SJCRH30 (cell line): ENCODE measurements around the gene AP1AR. TPM values are rescaled to one million over a fixed set of nuclear protein-coding genes. Genes with fewer than 3 reads are reported as not detected.

Source experiments
- DNase-seq, 2 experiments: peaks; one replicate each; pipeline ENCODE4 v3.0.0-alpha.2; 2015 to 2020
- H3K27ac ChIP-seq: fragments of 250-450 bp; sonication (Bioruptor Pico); 2 replicates; pipeline ENCODE4 v1.5.1; 2020; ENCODE audit warnings: mild to moderate bottlenecking, moderate library complexity
- H3K27me3 ChIP-seq: fragments of 250-450 bp; sonication (Bioruptor Pico); 2 replicates; pipeline ENCODE4 v1.5.1; 2020; ENCODE audit warnings: mild to moderate bottlenecking, moderate library complexity
- H3K36me3 ChIP-seq: fragments of 250-450 bp; sonication (Bioruptor Pico); 2 replicates; pipeline ENCODE4 v1.5.1; 2020; ENCODE audit warnings: mild to moderate bottlenecking, moderate library complexity
- H3K4me1 ChIP-seq: fragments of 250-450 bp; sonication (Bioruptor Pico); 2 replicates; pipeline ENCODE4 v1.5.1; 2020; ENCODE audit warnings: mild to moderate bottlenecking, moderate library complexity
- H3K4me3 ChIP-seq: fragments of 250-450 bp; sonication (Bioruptor Pico); 2 replicates; pipeline ENCODE4 v1.5.1; 2020; ENCODE audit warnings: mild to moderate bottlenecking, moderate library complexity
- H3K9me3 ChIP-seq: fragments of 250-450 bp; sonication (Bioruptor Pico); replicated peaks from 2 replicates; pipeline ENCODE4 v1.5.1; 2020; ENCODE audit warnings: mild to moderate bottlenecking, moderate library complexity
- total RNA-seq: library from RNA; depleted of rRNA; stranded (reverse); fragments of >200 nt; shearing (Covaris generic); gene quantifications from 2 replicates; pipeline ENCODE4 v1.2.3, GENCODE V29; 2014; rRNA removed

The AP1AR gene
- total RNA-seq, result 23.1 and 24.7 TPM in 2 replicates

GRCh38 chr4:112231779-112232713 lies at the start of gene AP1AR:
Gene AP1AR, plus strand, starts transcription at chr4:112231787. Its CDS starts 305 bp downstream, at chr4:112232092.
- H3K4me3 ChIP-seq, result peak within 1 kb of the TSS; percentile 87
- DNase-seq, result peak; percentile 84 to 85
- no peaks in the 10 kb centered on the region for H3K36me3 ChIP-seq
- peaks cover 2% of the 10 kb centered on the region; the same call in 1 of the 2 replicates for H3K4me1 ChIP-seq
- peak within 1 kb of the TSS; percentile 91 for H3K27ac ChIP-seq
- no peaks in the 10 kb centered on the region for H3K9me3 ChIP-seq
- no peaks in the 10 kb centered on the region for H3K27me3 ChIP-seq

GRCh38 chr4:112182604-112183003 lies 49.0 kb upstream of the AP1AR start:
- no peaks in the 10 kb centered on the region for H3K9me3 ChIP-seq
- no peaks in the 10 kb centered on the region for H3K4me1 ChIP-seq
- no peak overlapping the region for H3K27ac ChIP-seq

GRCh38 chr4:112183252-112183651 lies 48.3 kb upstream of the AP1AR start:
- Histone ChIP-seq H3K4me1 (0 out of 2 replicates have a peak, but pooled peaks cover 3% of the 10 kb centered on the region), H3K9me3 (no peaks in the 10 kb centered on the region), H3K4me3 (no peak overlapping the region), H3K27ac (no peak overlapping the region), H3K27me3 (no peaks in the 10 kb centered on the region), H3K36me3 (no peaks in the 10 kb centered on the region)
- no peak for DNase-seq

More at GRCh38 chr4:112182604-112183003, 49.0 kb upstream of the AP1AR start:
- Histone ChIP-seq H3K27me3 (no peaks in the 10 kb centered on the region), H3K36me3 (no peaks in the 10 kb centered on the region), H3K4me3 (no peak overlapping the region)
- DNase-seq, result no peak

GRCh38 chr4:112184438-112184837 lies 47.1 kb upstream of the AP1AR start:
- Histone ChIP-seq H3K9me3 (no peaks in the 10 kb centered on the region), H3K4me1 (0 out of 2 replicates have a peak, but pooled peaks cover 3% of the 10 kb centered on the region), H3K4me3 (no peak overlapping the region), H3K36me3 (no peaks in the 10 kb centered on the region), H3K27me3 (no peaks in the 10 kb centered on the region), H3K27ac (no peak overlapping the region)
- DNase-seq, result no peak

- no peaks in the 10 kb centered on the region for H3K9me3 ChIP-seq
- no peaks in the 10 kb centered on the region for H3K27me3 ChIP-seq
These were observed 46.3 kb upstream of the AP1AR start for GRCh38 chr4:112185334-112185733.

GRCh38 chr4:112185740-112186670 lies 45.6 kb upstream of the AP1AR start:
- no peak overlapping the region for H3K4me3 ChIP-seq
- H3K27ac ChIP-seq, result no peak overlapping the region
- no peaks in the 10 kb centered on the region for H3K9me3 ChIP-seq
- DNase-seq, result no peak
- H3K27me3 ChIP-seq, result no peaks in the 10 kb centered on the region
- H3K36me3 ChIP-seq, result no peaks in the 10 kb centered on the region
- 0 out of 2 replicates have a peak, but pooled peaks cover 3% of the 10 kb centered on the region for H3K4me1 ChIP-seq

More at GRCh38 chr4:112185334-112185733, 46.3 kb upstream of the AP1AR start:
- 0 out of 2 replicates have a peak, but pooled peaks cover 3% of the 10 kb centered on the region for H3K4me1 ChIP-seq
- H3K27ac ChIP-seq, result no peak overlapping the region
- no peak for DNase-seq
- H3K36me3 ChIP-seq, result no peaks in the 10 kb centered on the region
- H3K4me3 ChIP-seq, result no peak overlapping the region

GRCh38 chr4:112189754-112190153 lies 41.8 kb upstream of the AP1AR start:
- H3K36me3 ChIP-seq, result no peaks in the 10 kb centered on the region
- no peak overlapping the region for H3K4me3 ChIP-seq
- H3K27me3 ChIP-seq, result no peaks in the 10 kb centered on the region
- H3K27ac ChIP-seq, result no peak overlapping the region
- H3K4me1 ChIP-seq, result 0 out of 2 replicates have a peak, but pooled peaks cover 3% of the 10 kb centered on the region
- peak in 1 of 2 experiments; percentile 15 for DNase-seq
- H3K9me3 ChIP-seq, result no peaks in the 10 kb centered on the region

- H3K4me3 ChIP-seq, result no peak overlapping the region
- 0 out of 2 replicates have a peak, but pooled peaks cover 3% of the 10 kb centered on the region for H3K4me1 ChIP-seq
- H3K27ac ChIP-seq, result no peak overlapping the region
- no peaks in the 10 kb centered on the region for H3K27me3 ChIP-seq
- H3K9me3 ChIP-seq, result no peaks in the 10 kb centered on the region
- no peak for DNase-seq
- H3K36me3 ChIP-seq, result no peaks in the 10 kb centered on the region
These were observed 40.9 kb upstream of the AP1AR start for GRCh38 chr4:112190684-112191083.

GRCh38 chr4:112196461-112196860 lies 35.1 kb upstream of the AP1AR start:
- no peaks in the 10 kb centered on the region; the same call in 1 of the 2 replicates for H3K27me3 ChIP-seq
- H3K4me1 ChIP-seq, result no peaks in the 10 kb centered on the region
- H3K4me3 ChIP-seq, result no peak overlapping the region
- no peak overlapping the region for H3K27ac ChIP-seq
- peak in 1 of 2 experiments; percentile 20 for DNase-seq
- no peaks in the 10 kb centered on the region for H3K9me3 ChIP-seq
- no peaks in the 10 kb centered on the region for H3K36me3 ChIP-seq

- Histone ChIP-seq H3K27ac (no peak overlapping the region), H3K27me3 (no peaks in the 10 kb centered on the region; the same call in 1 of the 2 replicates), H3K36me3 (no peaks in the 10 kb centered on the region), H3K4me3 (no peak overlapping the region), H3K9me3 (no peaks in the 10 kb centered on the region), H3K4me1 (no peaks in the 10 kb centered on the region)
- DNase-seq, result no peak
These were observed 32.5 kb upstream of the AP1AR start for GRCh38 chr4:112199041-112199440.

- no peaks in the 10 kb centered on the region for H3K4me1 ChIP-seq
- no peaks in the 10 kb centered on the region for H3K9me3 ChIP-seq
- no peak for DNase-seq
- H3K4me3 ChIP-seq, result no peak overlapping the region
- no peaks in the 10 kb centered on the region for H3K36me3 ChIP-seq
- H3K27me3 ChIP-seq, result no peaks in the 10 kb centered on the region; the same call in 1 of the 2 replicates
- no peak overlapping the region for H3K27ac ChIP-seq
These were observed 29.6 kb upstream of the AP1AR start for GRCh38 chr4:112201915-112202505.

- no peaks in the 10 kb centered on the region for H3K27me3 ChIP-seq
- no peaks in the 10 kb centered on the region for H3K36me3 ChIP-seq
- no peak overlapping the region for H3K27ac ChIP-seq
- H3K4me3 ChIP-seq, result no peak overlapping the region
- H3K4me1 ChIP-seq, result no peaks in the 10 kb centered on the region
- no peak for DNase-seq
- no peaks in the 10 kb centered on the region for H3K9me3 ChIP-seq
These were observed 28.0 kb upstream of the AP1AR start for GRCh38 chr4:112203593-112203992.

GRCh38 chr4:112206431-112206830 lies 25.2 kb upstream of the AP1AR start:
- no peaks in the 10 kb centered on the region for H3K36me3 ChIP-seq
- no peaks in the 10 kb centered on the region for H3K4me1 ChIP-seq
- H3K9me3 ChIP-seq, result no peaks in the 10 kb centered on the region
- no peaks in the 10 kb centered on the region for H3K27me3 ChIP-seq
- no peak for DNase-seq
- no peak overlapping the region for H3K27ac ChIP-seq
- no peak overlapping the region for H3K4me3 ChIP-seq
